GM23338 (cell line): Measurements from ENCODE around the gene KRTAP16-1. TPM values are rescaled to one million over a fixed set of nuclear protein-coding genes. Genes with fewer than 3 reads are reported as not detected.

Experiments
- ATAC-seq: fragments of 200-7000 bp; cut with Tn5 transposase; 3 replicates; pipeline ENCODE4 v1.9.1; 2020
- DNase-seq: peaks from one replicate; pipeline ENCODE4 v3.0.0-alpha.2; 2015; ENCODE audit warnings: low spot score
- H2AFZ ChIP-seq: fragments of 200-600 bp; sonication (generic); 2 replicates; pipeline ENCODE4 v1.8.0; 2016; ENCODE audit warnings: antibody characterized with exemption, mild to moderate bottlenecking, moderate library complexity
- H3F3A ChIP-seq: fragments of 200-600 bp; sonication (generic); replicated peaks from 2 replicates; pipeline ENCODE4 v1.8.0; 2017; ENCODE audit warnings: antibody characterized with exemption, mixed run types, low read depth
- H3K27ac ChIP-seq: fragments of 200-600 bp; sonication (generic); 2 replicates; pipeline ENCODE4 v1.6.1; 2016; ENCODE audit warnings: low read depth
- H3K27me3 ChIP-seq: fragments of 200-600 bp; sonication (generic); 2 replicates; pipeline ENCODE4 v1.8.0; 2016; ENCODE audit warnings: mild to moderate bottlenecking, mixed run types, moderate library complexity; ENCODE audit not compliant: insufficient read depth
- H3K36me3 ChIP-seq: fragments of 200-600 bp; sonication (generic); 2 replicates; pipeline ENCODE4 v1.8.0; 2016; ENCODE audit warnings: mild to moderate bottlenecking; ENCODE audit not compliant: insufficient read depth
- H3K4me1 ChIP-seq: fragments of 200-600 bp; sonication (generic); 2 replicates; pipeline ENCODE4 v1.8.0; 2016; ENCODE audit warnings: mild to moderate bottlenecking, moderate library complexity; ENCODE audit not compliant: insufficient read depth
- H3K4me2 ChIP-seq: fragments of 200-600 bp; sonication (generic); 2 replicates; pipeline ENCODE4 v1.7.1; 2017; ENCODE audit warnings: mixed run types
- H3K4me3 ChIP-seq: fragments of 200-600 bp; sonication (generic); 2 replicates; pipeline ENCODE4 v1.6.1; 2016; ENCODE audit warnings: mixed run types
- H3K79me2 ChIP-seq: fragments of 200-600 bp; sonication (generic); replicated peaks from 2 replicates; pipeline ENCODE4 v1.8.0; 2017; ENCODE audit warnings: mild to moderate bottlenecking; ENCODE audit not compliant: insufficient read depth
- H3K9me2 ChIP-seq: fragments of 200-600 bp; sonication (generic); 2 replicates; pipeline ENCODE4 v1.8.0; 2017; ENCODE audit not compliant: insufficient read depth
- H4K20me1 ChIP-seq: fragments of 200-600 bp; sonication (generic); replicated peaks from 2 replicates; pipeline ENCODE4 v1.8.0; 2017; ENCODE audit warnings: mild to moderate bottlenecking; ENCODE audit not compliant: insufficient read depth
- H3K27ac Mint-ChIP-seq: 2 replicates; pipeline ENCODE4 v1.8.0; 2020; ENCODE audit warnings: inconsistent platforms, mild to moderate bottlenecking, moderate library complexity, mixed read lengths
- H3K27me3 Mint-ChIP-seq: 3 replicates; pipeline ENCODE4 v1.8.0; 2022; ENCODE audit warnings: low read depth, mild to moderate bottlenecking, moderate library complexity, mixed read lengths, inconsistent platforms; ENCODE audit not compliant: insufficient read depth, poor library complexity
- H3K36me3 Mint-ChIP-seq: 3 replicates; pipeline ENCODE4 v1.8.0; 2021; ENCODE audit warnings: low read depth, mild to moderate bottlenecking, inconsistent platforms, moderate library complexity, mixed read lengths
- H3K4me1 Mint-ChIP-seq: 3 replicates; pipeline ENCODE4 v1.8.0; 2020; ENCODE audit warnings: mild to moderate bottlenecking, inconsistent platforms, mixed read lengths
- H3K4me3 Mint-ChIP-seq: 3 replicates; pipeline ENCODE4 v1.8.0; 2021; ENCODE audit warnings: moderate library complexity, mild to moderate bottlenecking, inconsistent platforms, mixed read lengths
- H3K9me3 Mint-ChIP-seq: 3 replicates; pipeline ENCODE4 v1.8.0; 2020; ENCODE audit warnings: moderate library complexity, mild to moderate bottlenecking, inconsistent platforms, mixed read lengths
- CREB1 ChIP-seq: fragments of 250-450 bp; sonication (Bioruptor Pico); IDR thresholded peaks from 2 replicates; pipeline ENCODE4 v1.5.0; 2020; ENCODE audit warnings: low read depth, mild to moderate bottlenecking, moderate library complexity
- EZH2 ChIP-seq: fragments of 200-600 bp; sonication (generic); IDR thresholded peaks from one replicate; pipeline ENCODE4 v1.8.0; 2017; ENCODE audit warnings: antibody characterized with exemption, mild to moderate bottlenecking, low read depth; ENCODE audit not compliant: unreplicated experiment
- EZH2phosphoT487 ChIP-seq: fragments of 200-600 bp; sonication (generic); IDR thresholded peaks from one replicate; pipeline ENCODE4 v1.8.1; 2018; ENCODE audit warnings: antibody characterized with exemption; ENCODE audit not compliant: unreplicated experiment
- JUNB ChIP-seq: IDR thresholded peaks from one replicate; pipeline ENCODE4 v1.6.1; 2016; ENCODE audit warnings: antibody characterized with exemption; ENCODE audit not compliant: unreplicated experiment
- NANOG ChIP-seq: IDR thresholded peaks from 2 replicates; pipeline ENCODE4 v1.6.1; 2016; ENCODE audit warnings: antibody characterized with exemption, borderline replicate concordance
- POLR2AphosphoS5 ChIP-seq: IDR thresholded peaks from 2 replicates; pipeline ENCODE4 v1.6.1; 2016; ENCODE audit warnings: antibody characterized with exemption, low read depth
- STAT1 ChIP-seq: IDR thresholded peaks from one replicate; pipeline ENCODE4 v1.6.1; 2016; ENCODE audit warnings: antibody characterized with exemption; ENCODE audit not compliant: unreplicated experiment
- ZNF114 ChIP-seq: fragments of 250-450 bp; sonication (Bioruptor Pico); IDR thresholded peaks from 2 replicates; pipeline ENCODE4 v1.5.0; 2020; ENCODE audit warnings: mild to moderate bottlenecking, moderate library complexity
- ZNF331 ChIP-seq: fragments of 250-450 bp; sonication (Bioruptor Pico); IDR thresholded peaks from 2 replicates; pipeline ENCODE4 v1.5.0; 2020; ENCODE audit warnings: low read depth, mild to moderate bottlenecking, moderate library complexity
- ZNF462 ChIP-seq: fragments of 250-450 bp; sonication (Bioruptor Pico); IDR thresholded peaks from 2 replicates; pipeline ENCODE4 v1.5.0; 2020; ENCODE audit warnings: mild to moderate bottlenecking, moderate library complexity
- polyA plus RNA-seq: library from polyadenylated mRNA; unstranded; fragments of >200 nt; fragmentation: Nextera tagmentation; extraction: Ambion mirVana; gene quantifications from 2 replicates; pipeline ENCODE4 v1.2.1, GENCODE V29; 2016
- total RNA-seq: library from RNA; depleted of rRNA; stranded (reverse); fragments of >200 nt; shearing (Covaris generic); gene quantifications from 2 replicates; pipeline ENCODE4 v1.2.3, GENCODE V29; 2014
- TF ChIP-seq, protein P1 (sequence below), 2 experiments: fragments of 200-600 bp in 1 of 2; sonication (generic) in 1 of 2; conservative IDR thresholded peaks; 2 replicates each; pipeline versions ENCODE4 v1.5.1 to v1.6.1; 2016 to 2017; ENCODE audit warnings: antibody characterized with exemption in 2 of 2, low read depth in 2 of 2, mild to moderate bottlenecking in 2 of 2, moderate library complexity in 1 of 2
- TF ChIP-seq, protein P2 (sequence below): IDR thresholded peaks from one replicate; pipeline ENCODE4 v1.6.1; 2018; ENCODE audit warnings: antibody characterized with exemption; ENCODE audit not compliant: unreplicated experiment
- TF ChIP-seq, protein P3 (sequence below): IDR thresholded peaks from 2 replicates; pipeline ENCODE4 v1.6.1; 2016; ENCODE audit warnings: antibody characterized with exemption

KRTAP16-1 gene
- total and polyA plus RNA-seq, 2 experiments from 2014 or later = not detected

- ATAC-seq = no peak
- Histone ChIP-seq H3K79me2 (no peaks in the 10 kb centered on the region), H3K4me3 (no peak overlapping the region), H2AFZ (no peak overlapping the region), H3K36me3 (no peaks in the 10 kb centered on the region), H3K27ac (no peak overlapping the region), H3F3A (no peaks in the 10 kb centered on the region), H3K4me1 (no peaks in the 10 kb centered on the region), H3K9me2 (peaks cover 6% of the 10 kb centered on the region; the same call in 1 of the 2 replicates), H3K4me2 (no peak overlapping the region), H4K20me1 (no peaks in the 10 kb centered on the region), H3K27me3 (no peaks in the 10 kb centered on the region)
- no peak overlapping the region for H3K4me3 Mint-ChIP-seq
- H3K36me3 Mint-ChIP-seq = no peaks in the 10 kb centered on the region
- no peak for TF ChIP-seq EZH2
- no peak for TF ChIP-seq ZNF331 (CRISPR knock-in tag)
- no peak for TF ChIP-seq STAT1
- TF ChIP-seq, protein P1, sequence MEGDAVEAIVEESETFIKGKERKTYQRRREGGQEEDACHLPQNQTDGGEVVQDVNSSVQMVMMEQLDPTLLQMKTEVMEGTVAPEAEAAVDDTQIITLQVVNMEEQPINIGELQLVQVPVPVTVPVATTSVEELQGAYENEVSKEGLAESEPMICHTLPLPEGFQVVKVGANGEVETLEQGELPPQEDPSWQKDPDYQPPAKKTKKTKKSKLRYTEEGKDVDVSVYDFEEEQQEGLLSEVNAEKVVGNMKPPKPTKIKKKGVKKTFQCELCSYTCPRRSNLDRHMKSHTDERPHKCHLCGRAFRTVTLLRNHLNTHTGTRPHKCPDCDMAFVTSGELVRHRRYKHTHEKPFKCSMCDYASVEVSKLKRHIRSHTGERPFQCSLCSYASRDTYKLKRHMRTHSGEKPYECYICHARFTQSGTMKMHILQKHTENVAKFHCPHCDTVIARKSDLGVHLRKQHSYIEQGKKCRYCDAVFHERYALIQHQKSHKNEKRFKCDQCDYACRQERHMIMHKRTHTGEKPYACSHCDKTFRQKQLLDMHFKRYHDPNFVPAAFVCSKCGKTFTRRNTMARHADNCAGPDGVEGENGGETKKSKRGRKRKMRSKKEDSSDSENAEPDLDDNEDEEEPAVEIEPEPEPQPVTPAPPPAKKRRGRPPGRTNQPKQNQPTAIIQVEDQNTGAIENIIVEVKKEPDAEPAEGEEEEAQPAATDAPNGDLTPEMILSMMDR (conservative IDR thresholded peaks at IDR 0.05; ENCODE audit: low read depth in 2 of 2) = no peak
- TF ChIP-seq POLR2AphosphoS5 = no peak
- TF ChIP-seq ZNF114 (CRISPR knock-in tag) = no peak
- TF ChIP-seq, protein P2, sequence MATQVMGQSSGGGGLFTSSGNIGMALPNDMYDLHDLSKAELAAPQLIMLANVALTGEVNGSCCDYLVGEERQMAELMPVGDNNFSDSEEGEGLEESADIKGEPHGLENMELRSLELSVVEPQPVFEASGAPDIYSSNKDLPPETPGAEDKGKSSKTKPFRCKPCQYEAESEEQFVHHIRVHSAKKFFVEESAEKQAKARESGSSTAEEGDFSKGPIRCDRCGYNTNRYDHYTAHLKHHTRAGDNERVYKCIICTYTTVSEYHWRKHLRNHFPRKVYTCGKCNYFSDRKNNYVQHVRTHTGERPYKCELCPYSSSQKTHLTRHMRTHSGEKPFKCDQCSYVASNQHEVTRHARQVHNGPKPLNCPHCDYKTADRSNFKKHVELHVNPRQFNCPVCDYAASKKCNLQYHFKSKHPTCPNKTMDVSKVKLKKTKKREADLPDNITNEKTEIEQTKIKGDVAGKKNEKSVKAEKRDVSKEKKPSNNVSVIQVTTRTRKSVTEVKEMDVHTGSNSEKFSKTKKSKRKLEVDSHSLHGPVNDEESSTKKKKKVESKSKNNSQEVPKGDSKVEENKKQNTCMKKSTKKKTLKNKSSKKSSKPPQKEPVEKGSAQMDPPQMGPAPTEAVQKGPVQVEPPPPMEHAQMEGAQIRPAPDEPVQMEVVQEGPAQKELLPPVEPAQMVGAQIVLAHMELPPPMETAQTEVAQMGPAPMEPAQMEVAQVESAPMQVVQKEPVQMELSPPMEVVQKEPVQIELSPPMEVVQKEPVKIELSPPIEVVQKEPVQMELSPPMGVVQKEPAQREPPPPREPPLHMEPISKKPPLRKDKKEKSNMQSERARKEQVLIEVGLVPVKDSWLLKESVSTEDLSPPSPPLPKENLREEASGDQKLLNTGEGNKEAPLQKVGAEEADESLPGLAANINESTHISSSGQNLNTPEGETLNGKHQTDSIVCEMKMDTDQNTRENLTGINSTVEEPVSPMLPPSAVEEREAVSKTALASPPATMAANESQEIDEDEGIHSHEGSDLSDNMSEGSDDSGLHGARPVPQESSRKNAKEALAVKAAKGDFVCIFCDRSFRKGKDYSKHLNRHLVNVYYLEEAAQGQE = no peak
- no peak for TF ChIP-seq EZH2phosphoT487
- TF ChIP-seq, protein P3, sequence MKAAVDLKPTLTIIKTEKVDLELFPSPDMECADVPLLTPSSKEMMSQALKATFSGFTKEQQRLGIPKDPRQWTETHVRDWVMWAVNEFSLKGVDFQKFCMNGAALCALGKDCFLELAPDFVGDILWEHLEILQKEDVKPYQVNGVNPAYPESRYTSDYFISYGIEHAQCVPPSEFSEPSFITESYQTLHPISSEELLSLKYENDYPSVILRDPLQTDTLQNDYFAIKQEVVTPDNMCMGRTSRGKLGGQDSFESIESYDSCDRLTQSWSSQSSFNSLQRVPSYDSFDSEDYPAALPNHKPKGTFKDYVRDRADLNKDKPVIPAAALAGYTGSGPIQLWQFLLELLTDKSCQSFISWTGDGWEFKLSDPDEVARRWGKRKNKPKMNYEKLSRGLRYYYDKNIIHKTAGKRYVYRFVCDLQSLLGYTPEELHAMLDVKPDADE = no peak
- no peak for TF ChIP-seq NANOG
- no peak for TF ChIP-seq JUNB
- no peak for TF ChIP-seq ZNF462 (CRISPR knock-in tag)
- no peak for TF ChIP-seq CREB1 (CRISPR knock-in tag)
- peaks cover 3% of the 10 kb centered on the region for H3K27me3 Mint-ChIP-seq
- H3K9me3 Mint-ChIP-seq = no peaks in the 10 kb centered on the region
- no peaks in the 10 kb centered on the region for H3K4me1 Mint-ChIP-seq
- no peak for DNase-seq
- no peak overlapping the region for H3K27ac Mint-ChIP-seq
These were observed 45.4 kb upstream of the KRTAP16-1 start for GRCh38 chr17:41354536-41354935.
